HEK293T (cell line): Measurements from ENCODE around the gene LIPC.

ENCODE experiments used
- CTCF ChIA-PET: fragments of 350-600 bp; formaldehyde crosslinking; extraction: SDS; loops from one replicate; lab custom pipeline; 2021; ENCODE audit warnings: antibody characterized with exemption, inconsistent platforms; lab: Yijun Ruan, JAX
- POLR2A ChIA-PET: fragments of 350-600 bp; formaldehyde crosslinking; extraction: SDS; loops from one replicate; lab custom pipeline; 2020; ENCODE audit warnings: antibody characterized with exemption, inconsistent platforms; lab: Yijun Ruan, JAX
- DNase-seq: peaks from one replicate; pipeline ENCODE4 v3.0.0; 2012; ENCODE audit warnings: mixed read lengths; ENCODE audit errors: extremely low spot score
- ARNT ChIP-seq: fragments of 450-650 bp; IDR thresholded peaks from 2 replicates; pipeline ENCODE4 v1.6.1; 2017; ENCODE audit warnings: mild to moderate bottlenecking
- BHLHE40 ChIP-seq: fragments of 450-650 bp; IDR thresholded peaks from 2 replicates; pipeline ENCODE4 v1.6.1; 2016; ENCODE audit warnings: mild to moderate bottlenecking, moderate library complexity, borderline replicate concordance
- CTBP1 ChIP-seq: fragments of 450-650 bp; IDR thresholded peaks from 2 replicates; pipeline ENCODE4 v1.6.1; 2016; ENCODE audit warnings: borderline replicate concordance
- ELF4 ChIP-seq: fragments of 450-650 bp; IDR thresholded peaks from 2 replicates; pipeline ENCODE4 v1.6.1; 2017; ENCODE audit warnings: antibody characterized with exemption
- FOXA1 ChIP-seq: fragments of 450-650 bp; IDR thresholded peaks from 2 replicates; pipeline ENCODE4 v1.6.1; 2016; ENCODE audit warnings: mild to moderate bottlenecking
- FOXK2 ChIP-seq: fragments of 450-650 bp; IDR thresholded peaks from 2 replicates; pipeline ENCODE4 v1.6.1; 2016; ENCODE audit warnings: mild to moderate bottlenecking
- FOXM1 ChIP-seq: fragments of 450-650 bp; IDR thresholded peaks from 2 replicates; pipeline ENCODE4 v1.6.1; 2017; ENCODE audit warnings: mild to moderate bottlenecking, borderline replicate concordance
- HDGF ChIP-seq: fragments of 450-650 bp; IDR thresholded peaks from 2 replicates; pipeline ENCODE4 v1.6.1; 2017; ENCODE audit warnings: antibody characterized with exemption, borderline replicate concordance
- L3MBTL2 ChIP-seq: fragments of 450-650 bp; conservative IDR thresholded peaks from 2 replicates; pipeline ENCODE4 v1.6.1; 2016; ENCODE audit warnings: mild to moderate bottlenecking
- LEF1 ChIP-seq: fragments of 450-650 bp; IDR thresholded peaks from 2 replicates; pipeline ENCODE4 v1.6.1; 2017; ENCODE audit warnings: mild to moderate bottlenecking, borderline replicate concordance
- NFRKB ChIP-seq: fragments of 450-650 bp; IDR thresholded peaks from 2 replicates; pipeline ENCODE4 v1.6.1; 2016; ENCODE audit warnings: mild to moderate bottlenecking, moderate library complexity
- PKNOX1 ChIP-seq: fragments of 450-650 bp; IDR thresholded peaks from 2 replicates; pipeline ENCODE4 v1.6.1; 2016
- SP1 ChIP-seq: fragments of 450-650 bp; IDR thresholded peaks from 2 replicates; pipeline ENCODE4 v1.6.1; 2017
- SUZ12 ChIP-seq: fragments of 450-650 bp; IDR thresholded peaks from 2 replicates; pipeline ENCODE4 v1.6.1; 2016; ENCODE audit warnings: mild to moderate bottlenecking
- TARDBP ChIP-seq: fragments of 450-650 bp; IDR thresholded peaks from 2 replicates; pipeline ENCODE4 v1.6.1; 2016
- ZNF384 ChIP-seq: fragments of 450-650 bp; IDR thresholded peaks from 2 replicates; pipeline ENCODE4 v1.6.1; 2016

LIPC gene

GRCh38 chr15:58519516-58519915 is 87.7 kb downstream of the LIPC start:
- no peak for TF ChIP-seq SP1
- TF ChIP-seq L3MBTL2, result no peak
- TF ChIP-seq LEF1, result no peak
- TF ChIP-seq TARDBP, result no peak
- no peak for TF ChIP-seq ARNT
- no peak for TF ChIP-seq FOXM1
- TF ChIP-seq BHLHE40, result no peak
- TF ChIP-seq SUZ12, result no peak
- no peak for TF ChIP-seq ELF4
- TF ChIP-seq HDGF, result no peak
- TF ChIP-seq FOXA1, result no peak
- ChIA-PET POLR2A (no interaction called here), CTCF (no interaction called here)
- DNase-seq, result no peak

GRCh38 chr15:58520464-58520863 is 88.7 kb downstream of the LIPC start:
- TF ChIP-seq FOXA1, result no peak
- no peak for TF ChIP-seq HDGF
- no peak for TF ChIP-seq ZNF384
- TF ChIP-seq ELF4, result no peak
- TF ChIP-seq L3MBTL2, result no peak
- ChIA-PET POLR2A (no interaction called here), CTCF (no interaction called here)
- no peak for DNase-seq

GRCh38 chr15:58520936-58521292 is 89.1 kb downstream of the LIPC start:
- CTCF ChIA-PET, result no interaction called here
- POLR2A ChIA-PET, result no interaction called here
- DNase-seq, result no peak
- no peak for TF ChIP-seq FOXA1
- TF ChIP-seq ELF4, result no peak
- no peak for TF ChIP-seq L3MBTL2
- TF ChIP-seq CTBP1, result no peak
- no peak for TF ChIP-seq PKNOX1
- TF ChIP-seq HDGF, result no peak
- TF ChIP-seq LEF1, result no peak
- no peak for TF ChIP-seq BHLHE40
- TF ChIP-seq FOXK2, result no peak
- no peak for TF ChIP-seq SP1
- TF ChIP-seq TARDBP, result no peak
- TF ChIP-seq FOXM1, result no peak
- TF ChIP-seq SUZ12, result no peak
- no peak for TF ChIP-seq ZNF384
- TF ChIP-seq NFRKB, result no peak
- TF ChIP-seq ARNT, result no peak

- POLR2A ChIA-PET, result no interaction called here
- DNase-seq, result no peak
- CTCF ChIA-PET, result no interaction called here
- no peak for TF ChIP-seq ELF4
- no peak for TF ChIP-seq CTBP1
- no peak for TF ChIP-seq FOXM1
- TF ChIP-seq PKNOX1, result no peak
- no peak for TF ChIP-seq FOXA1
- no peak for TF ChIP-seq LEF1
- no peak for TF ChIP-seq BHLHE40
- no peak for TF ChIP-seq ZNF384
- no peak for TF ChIP-seq L3MBTL2
- no peak for TF ChIP-seq NFRKB
- TF ChIP-seq HDGF, result no peak
- TF ChIP-seq TARDBP, result no peak
Observed at GRCh38 chr15:58521293-58521991, 89.7 kb downstream of the LIPC start.

- CTCF ChIA-PET, result no interaction called here
- no peak for TF ChIP-seq FOXM1
- TF ChIP-seq PKNOX1, result no peak
- TF ChIP-seq TARDBP, result no peak
- no peak for TF ChIP-seq NFRKB
- no peak for TF ChIP-seq ARNT
- TF ChIP-seq BHLHE40, result no peak
- no peak for TF ChIP-seq ZNF384
- no peak for TF ChIP-seq FOXK2
- TF ChIP-seq HDGF, result no peak
- TF ChIP-seq LEF1, result no peak
- no peak for TF ChIP-seq FOXA1
- TF ChIP-seq L3MBTL2, result no peak
- no peak for TF ChIP-seq SUZ12
- no peak for TF ChIP-seq CTBP1
- no peak for TF ChIP-seq ELF4
- TF ChIP-seq SP1, result no peak
- DNase-seq, result no peak
- POLR2A ChIA-PET, result no interaction called here
Observed at GRCh38 chr15:58522391-58522790, 90.6 kb downstream of the LIPC start.

GRCh38 chr15:58522865-58523264 is 91.1 kb downstream of the LIPC start:
- CTCF ChIA-PET, result interaction anchor here (0.6 kb wide), 1 partner anchor 14 kb away, joined by 3 read pairs; no protein-coding TSS in a partner anchor
- TF ChIP-seq L3MBTL2, result no peak
- DNase-seq, result no peak
- POLR2A ChIA-PET, result no interaction called here

GRCh38 chr15:58523634-58524033 is 91.8 kb downstream of the LIPC start:
- ChIA-PET POLR2A (no interaction called here), CTCF (interaction anchor here (0.6 kb wide), 1 partner anchor 13 kb away, joined by 3 read pairs; no protein-coding TSS in a partner anchor)
- no peak for DNase-seq
- TF ChIP-seq L3MBTL2, result no peak
- TF ChIP-seq CTBP1, result no peak
- no peak for TF ChIP-seq ELF4
- TF ChIP-seq FOXM1, result no peak
- no peak for TF ChIP-seq LEF1
- TF ChIP-seq PKNOX1, result no peak
- TF ChIP-seq SP1, result no peak
- TF ChIP-seq NFRKB, result no peak
- TF ChIP-seq TARDBP, result no peak
- TF ChIP-seq BHLHE40, result no peak
- no peak for TF ChIP-seq FOXK2
- TF ChIP-seq FOXA1, result no peak
- no peak for TF ChIP-seq ARNT
- no peak for TF ChIP-seq SUZ12
- no peak for TF ChIP-seq HDGF
